ENCODE measurements around the gene HCCS. TPM values are rescaled to one million over a fixed set of nuclear protein-coding genes. Genes with fewer than 3 reads are reported as not detected.
A peak's percentile ranks its signal among the peaks of the same experiment; 100 is the strongest.

The HCCS gene
- total RNA-seq, 2 donors from 2014 or later, result 20.1 to 24.7 TPM

DNA sequence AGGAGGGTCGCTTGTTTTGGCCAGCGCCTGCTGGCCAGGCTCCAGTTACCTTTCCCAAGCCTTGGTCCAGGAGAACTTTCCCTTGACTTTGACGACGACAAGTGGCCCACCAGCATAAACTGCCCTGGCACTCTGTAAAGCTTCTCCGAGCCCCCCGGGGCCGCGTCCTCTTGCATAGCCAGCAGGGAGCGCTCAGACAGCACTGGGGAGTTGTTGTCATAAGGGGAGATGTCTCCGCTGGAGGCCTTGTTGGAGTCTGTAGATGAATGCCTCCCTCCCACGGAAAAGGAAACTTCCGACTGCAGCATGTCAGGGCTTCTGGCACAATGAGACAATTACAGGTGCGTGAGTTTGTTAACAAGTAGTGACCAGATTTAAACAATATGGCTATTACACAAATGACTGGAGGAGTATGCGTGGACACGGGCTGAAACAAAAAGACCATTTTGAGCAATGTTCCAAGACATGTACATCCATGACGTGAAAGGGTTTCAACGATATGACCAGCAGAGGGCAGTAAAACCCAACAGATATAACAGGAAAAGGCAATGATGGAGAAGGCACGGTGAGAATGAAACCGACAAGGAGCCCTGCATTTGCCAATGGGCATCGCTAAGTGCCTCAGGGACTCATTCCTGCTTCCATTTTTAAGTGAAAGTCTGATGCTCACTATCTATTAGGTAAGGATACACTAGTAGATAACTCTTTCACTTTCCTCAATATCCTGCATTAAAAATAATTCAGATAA lies 33.0 kb downstream of the HCCS start:
- Histone ChIP-seq H3K27me3 (ENCODE audit: control insufficient read depth, insufficient read depth, low read length, poor library complexity, severe bottlenecking) (no peaks in the 10 kb centered on the region), H3K27ac (ENCODE audit: low read depth, low read length) (no peak overlapping the region), H3K4me3 (ENCODE audit: low read length) (no peak overlapping the region), H3K4me1 (ENCODE audit: control insufficient read depth, insufficient read depth, low read length) (no peaks in the 10 kb centered on the region), H3K36me3 (ENCODE audit: control insufficient read depth, insufficient read depth, low read length) (no peaks in the 10 kb centered on the region), H3K9ac (ENCODE audit: extremely low read depth, low read length, poor library complexity, severe bottlenecking) (no peak overlapping the region), H3K9me3 (ENCODE audit: control insufficient read depth, low read length) (no peaks in the 10 kb centered on the region)
- Mint-ChIP-seq H3K27ac (no peak overlapping the region), H3K4me1 (no peaks in the 10 kb centered on the region), H3K9me3 (peaks cover 28% of the 10 kb centered on the region), H3K36me3 (ENCODE audit: low read depth) (no peaks in the 10 kb centered on the region), H3K4me3 (no peak overlapping the region), H3K27me3 (ENCODE audit: insufficient read depth) (no peaks in the 10 kb centered on the region)
- WGBS, 2 experiments (ENCODE audit: insufficient coverage in 1 of 2, insufficient read length in 1 of 2), result 47 to 55% methylated on average over 3 to 20 of the region's 20 CpGs
- TF ChIP-seq, protein P1, sequence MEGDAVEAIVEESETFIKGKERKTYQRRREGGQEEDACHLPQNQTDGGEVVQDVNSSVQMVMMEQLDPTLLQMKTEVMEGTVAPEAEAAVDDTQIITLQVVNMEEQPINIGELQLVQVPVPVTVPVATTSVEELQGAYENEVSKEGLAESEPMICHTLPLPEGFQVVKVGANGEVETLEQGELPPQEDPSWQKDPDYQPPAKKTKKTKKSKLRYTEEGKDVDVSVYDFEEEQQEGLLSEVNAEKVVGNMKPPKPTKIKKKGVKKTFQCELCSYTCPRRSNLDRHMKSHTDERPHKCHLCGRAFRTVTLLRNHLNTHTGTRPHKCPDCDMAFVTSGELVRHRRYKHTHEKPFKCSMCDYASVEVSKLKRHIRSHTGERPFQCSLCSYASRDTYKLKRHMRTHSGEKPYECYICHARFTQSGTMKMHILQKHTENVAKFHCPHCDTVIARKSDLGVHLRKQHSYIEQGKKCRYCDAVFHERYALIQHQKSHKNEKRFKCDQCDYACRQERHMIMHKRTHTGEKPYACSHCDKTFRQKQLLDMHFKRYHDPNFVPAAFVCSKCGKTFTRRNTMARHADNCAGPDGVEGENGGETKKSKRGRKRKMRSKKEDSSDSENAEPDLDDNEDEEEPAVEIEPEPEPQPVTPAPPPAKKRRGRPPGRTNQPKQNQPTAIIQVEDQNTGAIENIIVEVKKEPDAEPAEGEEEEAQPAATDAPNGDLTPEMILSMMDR (conservative IDR thresholded peaks at IDR 0.05), result peak; percentile 78
- DNase-seq, result peak; percentile 77

DNA sequence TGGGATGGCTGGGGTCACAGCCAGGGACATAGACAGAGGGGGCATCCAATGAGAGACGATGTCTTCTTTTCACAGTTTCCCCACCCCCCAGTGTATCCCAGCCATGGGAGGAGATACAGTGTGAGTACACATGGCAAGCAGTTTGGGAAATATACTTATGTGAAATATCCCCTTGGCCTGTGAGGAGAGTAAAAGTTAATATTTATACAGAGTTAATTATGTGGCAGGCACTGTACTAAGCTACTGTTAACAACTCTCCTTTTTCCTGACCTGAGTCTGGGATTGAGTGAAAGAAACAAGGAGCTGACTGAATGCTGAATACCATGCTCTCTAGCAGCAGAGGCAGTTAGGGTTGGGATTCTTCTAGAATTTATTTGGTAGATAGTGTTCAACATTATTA lies 35.3 kb downstream of the HCCS start:
- H3K27ac Mint-ChIP-seq, result no peak overlapping the region
- H3K27me3 Mint-ChIP-seq (ENCODE audit: insufficient read depth), result no peaks in the 10 kb centered on the region
- Histone ChIP-seq H3K9ac (ENCODE audit: extremely low read depth, low read length, poor library complexity, severe bottlenecking) (no peak overlapping the region), H3K4me3 (ENCODE audit: low read length) (no peak overlapping the region), H3K27ac (ENCODE audit: low read depth, low read length) (no peak overlapping the region), H3K9me3 (ENCODE audit: control insufficient read depth, low read length) (no peaks in the 10 kb centered on the region), H3K27me3 (ENCODE audit: control insufficient read depth, insufficient read depth, low read length, poor library complexity, severe bottlenecking) (no peaks in the 10 kb centered on the region), H3K4me1 (ENCODE audit: control insufficient read depth, insufficient read depth, low read length) (no peaks in the 10 kb centered on the region), H3K36me3 (ENCODE audit: control insufficient read depth, insufficient read depth, low read length) (no peaks in the 10 kb centered on the region)
- no peaks in the 10 kb centered on the region for H3K36me3 Mint-ChIP-seq (ENCODE audit: low read depth)
- peaks cover 17% of the 10 kb centered on the region for H3K9me3 Mint-ChIP-seq
- WGBS, 2 experiments (ENCODE audit: insufficient coverage in 1 of 2, insufficient read length in 1 of 2), result 80% methylated on average over 1 of the region's 1 CpG; no CpG with 5 or more reads in 1 of the 2 experiments
- TF ChIP-seq, protein P1 (conservative IDR thresholded peaks at IDR 0.05), result no peak
- no peaks in the 10 kb centered on the region for H3K4me1 Mint-ChIP-seq
- no peak overlapping the region for H3K4me3 Mint-ChIP-seq
- DNase-seq, result no peak

DNA sequence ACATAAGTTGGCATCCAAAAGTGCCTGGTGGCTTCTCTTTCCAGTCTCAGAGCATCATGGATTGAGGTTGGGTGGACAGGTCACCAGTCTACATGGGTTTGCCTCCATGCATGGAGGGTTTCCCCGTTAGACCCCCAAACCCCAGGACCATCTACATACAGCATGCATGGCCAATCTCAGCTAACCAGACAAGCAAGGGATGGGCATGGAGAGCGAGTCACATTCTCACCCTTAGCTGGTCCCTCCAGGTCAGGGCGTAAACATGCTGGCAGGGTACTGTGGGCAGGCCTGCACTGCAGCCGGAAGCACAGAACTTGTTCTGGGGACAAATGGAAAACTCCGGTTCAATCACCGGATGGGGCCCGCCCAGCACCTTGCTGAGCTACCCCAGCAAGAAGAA lies 37.3 kb downstream of the HCCS start:
- no peak overlapping the region for H3K9ac ChIP-seq (ENCODE audit: extremely low read depth, low read length, poor library complexity, severe bottlenecking)
- H3K4me1 ChIP-seq (ENCODE audit: control insufficient read depth, insufficient read depth, low read length), result no peaks in the 10 kb centered on the region
- no peak overlapping the region for H3K27ac Mint-ChIP-seq
- H3K27me3 ChIP-seq (ENCODE audit: control insufficient read depth, insufficient read depth, low read length, poor library complexity, severe bottlenecking), result no peaks in the 10 kb centered on the region
- H3K4me3 ChIP-seq (ENCODE audit: low read length), result no peak overlapping the region
- no peaks in the 10 kb centered on the region for H3K4me1 Mint-ChIP-seq
- H3K4me3 Mint-ChIP-seq, result no peak overlapping the region
- H3K9me3 Mint-ChIP-seq, result peaks cover 27% of the 10 kb centered on the region
- WGBS, 2 experiments (ENCODE audit: insufficient coverage in 1 of 2, insufficient read length in 1 of 2), result 91% methylated on average over 7 of the region's 7 CpGs; no CpG with 5 or more reads in 1 of the 2 experiments
- H3K27ac ChIP-seq (ENCODE audit: low read depth, low read length), result no peak overlapping the region
- H3K36me3 ChIP-seq (ENCODE audit: control insufficient read depth, insufficient read depth, low read length), result no peaks in the 10 kb centered on the region
- no peaks in the 10 kb centered on the region for H3K36me3 Mint-ChIP-seq (ENCODE audit: low read depth)
- no peaks in the 10 kb centered on the region for H3K27me3 Mint-ChIP-seq (ENCODE audit: insufficient read depth)
- no peak for DNase-seq
- TF ChIP-seq, protein P1 (conservative IDR thresholded peaks at IDR 0.05), result no peak
- no peaks in the 10 kb centered on the region for H3K9me3 ChIP-seq (ENCODE audit: control insufficient read depth, low read length)
